Measurements from ENCODE around the gene HECA.
"Not testable (repeated sequence)": the region's sequence is repeated elsewhere in the genome, so short reads cannot be mapped to it uniquely, and the experiment has no call there.

The HECA gene

DNA sequence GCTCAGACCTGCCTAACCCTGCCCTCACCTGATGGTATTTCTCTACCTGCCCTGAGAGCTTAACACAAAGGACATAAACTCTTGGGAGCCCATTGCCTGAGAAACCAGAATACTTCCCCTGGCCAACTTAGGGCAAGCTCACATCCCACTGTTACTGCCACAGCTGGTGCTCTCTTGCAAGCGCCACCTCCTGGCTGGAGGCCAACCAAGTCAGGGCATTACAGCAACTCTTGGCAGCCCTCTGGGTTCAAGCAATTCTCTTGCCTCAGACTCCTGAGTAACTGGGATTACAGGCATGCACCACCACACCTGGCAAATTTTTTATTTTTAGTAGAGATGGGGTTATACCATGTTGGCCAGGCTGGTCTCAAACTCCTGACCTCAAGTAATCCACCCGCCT is 70.1 kb downstream of the HECA start:
- DNase-seq = no peak

DNA sequence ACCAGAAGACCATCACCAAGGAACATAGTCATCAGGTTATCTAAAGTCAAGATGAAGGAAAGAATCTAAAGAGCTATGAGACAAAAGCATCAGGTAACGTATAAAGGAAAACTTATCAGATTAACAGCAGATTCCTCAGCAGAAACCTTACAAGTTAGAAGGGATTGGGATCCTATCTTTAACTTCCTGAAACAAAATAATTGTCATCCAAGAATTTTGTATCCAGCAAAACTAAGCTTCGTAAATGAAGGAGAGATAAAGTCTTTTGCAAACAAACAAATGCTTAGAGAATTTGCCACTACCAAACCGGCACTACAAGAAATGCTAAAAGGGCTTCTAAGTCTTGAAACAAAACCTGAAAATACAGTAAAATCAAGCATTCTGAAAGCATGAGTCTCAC is 71.0 kb downstream of the HECA start:
- no peak for DNase-seq

DNA sequence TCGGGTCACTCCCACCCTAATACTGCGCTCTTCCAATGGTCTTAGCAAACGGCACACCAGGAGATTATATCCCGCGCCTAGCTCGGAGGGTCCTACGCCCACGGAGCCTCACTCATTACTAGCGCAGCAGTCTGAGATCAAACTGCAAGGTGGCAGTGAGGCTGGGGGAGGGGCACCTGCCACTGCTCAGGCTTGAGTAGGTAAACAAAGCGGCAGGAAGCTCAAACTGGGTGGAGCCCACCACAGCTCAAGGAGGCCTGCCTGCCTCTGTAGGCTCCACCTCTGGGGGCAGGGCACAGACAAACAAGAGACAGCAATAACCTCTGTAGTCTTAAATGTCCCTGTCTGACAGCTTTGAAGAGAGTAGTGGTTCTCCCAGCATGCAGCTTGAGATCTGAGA is 75.9 kb downstream of the HECA start:
- DNase-seq = not testable (repeated sequence)

DNA sequence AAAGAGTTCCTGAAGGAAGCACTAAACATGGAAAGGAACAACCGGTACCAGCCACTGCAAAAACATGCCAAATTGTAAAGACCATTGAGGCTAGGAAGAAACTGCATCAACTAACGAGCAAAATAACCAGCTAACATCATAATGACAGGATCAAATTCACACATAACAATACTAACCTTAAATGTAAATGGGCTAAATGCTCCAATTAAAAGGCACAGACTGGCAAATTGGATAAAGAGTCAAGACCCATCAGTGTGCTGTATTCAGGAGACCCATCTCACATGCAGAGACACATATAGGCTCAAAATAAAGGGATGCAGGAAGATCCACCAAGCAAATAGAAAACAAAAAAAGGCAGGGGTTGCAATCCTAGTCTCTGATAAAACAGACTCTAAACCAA is 77.6 kb downstream of the HECA start:
- not testable (repeated sequence) for DNase-seq

DNA sequence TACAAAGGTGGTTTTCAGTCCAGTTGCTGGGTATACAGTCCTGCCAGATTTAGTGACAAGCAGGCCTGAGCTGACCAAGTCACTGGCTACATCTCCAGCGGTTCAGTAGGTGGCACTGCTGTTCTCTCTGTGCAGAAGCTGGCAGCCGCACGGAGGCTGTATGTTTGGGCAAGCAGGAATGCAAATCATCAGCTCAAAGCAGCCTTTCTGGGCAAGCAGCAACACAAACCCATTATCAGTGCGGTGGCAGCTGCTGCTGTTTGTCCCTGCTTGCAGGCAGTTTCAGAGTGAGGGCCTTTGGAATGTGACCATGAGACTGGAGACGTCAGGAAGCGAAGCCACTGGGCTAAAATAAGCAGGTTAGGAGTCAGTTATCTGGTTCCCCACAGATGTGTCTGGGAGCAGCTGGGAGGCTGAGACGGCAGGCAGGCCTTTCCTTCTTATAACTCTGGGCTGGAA is 84.4 kb downstream of the HECA start:
- DNase-seq = peak in 49 of 51 donors; percentile 2 to 89 (median 59)

DNA sequence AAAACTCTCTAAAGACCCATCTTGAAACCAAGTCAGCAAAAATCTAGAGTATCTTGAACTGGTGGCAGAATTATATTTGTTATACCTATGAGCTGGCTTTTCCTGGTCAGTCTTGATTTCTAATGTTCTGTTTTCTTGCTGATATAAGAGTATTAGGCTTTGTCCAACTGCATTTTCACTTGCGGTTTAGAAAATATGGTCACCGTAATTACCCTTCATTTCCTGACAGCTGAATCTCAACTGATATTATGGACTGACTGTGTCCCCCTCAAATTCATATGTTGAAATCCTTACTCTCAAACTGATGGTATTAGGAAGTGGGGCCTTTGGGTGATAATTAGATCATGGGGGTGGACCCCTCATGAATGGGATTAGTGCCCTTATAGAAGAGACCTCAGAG is 84.9 kb downstream of the HECA start:
- no peak for DNase-seq

DNA sequence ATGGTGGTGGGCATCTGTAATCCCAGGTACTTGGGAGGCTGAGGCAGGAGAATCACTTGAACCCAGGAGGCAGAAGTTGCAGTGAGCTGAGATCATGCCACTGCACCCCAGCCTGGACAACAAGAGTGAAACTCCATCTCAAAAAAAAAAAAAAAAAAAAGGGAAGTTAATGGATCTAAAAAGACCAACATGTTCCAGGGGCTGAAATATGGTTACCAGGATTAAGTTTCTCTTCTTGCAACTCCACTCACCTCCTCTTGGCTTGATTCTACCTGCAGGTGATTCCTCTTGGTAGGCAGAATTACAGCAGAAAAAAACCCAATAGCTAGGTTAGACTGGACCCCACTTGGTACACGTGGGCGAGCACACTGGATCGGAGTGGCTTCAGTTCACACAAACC is 93.5 kb downstream of the HECA start:
- DNase-seq = not testable (repeated sequence)

All from hypothalamus (tissue), 51 donors.